ENCODE data around the gene PSMB9. TPM values are rescaled to one million over a fixed set of nuclear protein-coding genes. Genes with fewer than 3 reads are reported as not detected.
"Not testable (repeated sequence)": the region's sequence is repeated elsewhere in the genome, so short reads cannot be mapped to it uniquely, and the experiment has no call there.

Gene PSMB9
- polyA plus RNA-seq, 1 donor: 21.7 TPM

DNA sequence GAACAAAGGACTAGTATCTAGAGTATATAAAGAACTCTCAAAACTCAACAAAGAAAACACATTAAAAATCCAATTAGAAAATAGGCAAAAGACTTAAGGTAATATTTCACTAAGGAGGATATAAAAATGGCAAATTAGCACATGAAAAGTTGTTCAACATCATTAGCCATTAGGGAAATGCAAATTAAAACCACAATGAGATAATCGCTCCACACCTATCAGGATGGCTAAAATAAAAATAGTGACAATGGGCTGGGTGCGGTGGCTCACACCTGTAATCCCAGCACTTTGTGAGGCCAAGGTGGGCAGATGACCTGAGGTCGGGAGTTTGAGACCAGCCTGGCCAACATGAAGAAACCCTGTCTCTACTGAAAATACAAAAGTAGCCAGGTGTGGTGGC is 27.0 kb downstream of the PSMB9 start:
- H3K4me3 ChIP-seq (ENCODE audit: low read length); H3K4me1 ChIP-seq (ENCODE audit: control insufficient read depth, insufficient read depth, low read length); DNase-seq; H3K36me3 ChIP-seq (ENCODE audit: control insufficient read depth, insufficient read depth, low read length); H3K27ac ChIP-seq (ENCODE audit: low read length); H3K9me3 ChIP-seq (ENCODE audit: control insufficient read depth, low read depth, low read length): not testable (repeated sequence)
- H3K27me3 ChIP-seq (ENCODE audit: control insufficient read depth, insufficient read depth, low read length): peaks cover 43% of the 10 kb centered on the region
- no CpG with 5 or more reads among the region's 3 CpGs for WGBS (ENCODE audit: insufficient coverage, low lambda C conversion rate)

DNA sequence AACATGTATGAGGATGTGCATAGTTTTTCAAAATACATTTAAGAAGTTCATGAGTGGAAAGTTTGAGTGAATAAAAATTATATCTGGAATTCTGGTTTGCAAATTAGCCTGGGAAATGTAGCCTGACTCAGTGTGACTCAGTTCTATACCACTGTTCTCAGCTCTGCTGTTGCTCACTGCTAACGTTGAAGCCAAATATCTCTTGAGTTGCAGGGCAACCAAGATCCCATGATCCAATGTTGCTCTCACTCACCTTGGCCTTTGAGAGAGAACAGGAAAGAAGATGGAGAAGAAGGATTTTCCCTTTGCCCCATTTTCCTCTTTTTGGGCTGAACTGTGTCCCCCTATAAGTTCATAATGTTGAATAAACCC is 28.9 kb downstream of the PSMB9 start:
- WGBS (ENCODE audit: insufficient coverage, low lambda C conversion rate): no CpG with 5 or more reads among the region's 1 CpG

DNA sequence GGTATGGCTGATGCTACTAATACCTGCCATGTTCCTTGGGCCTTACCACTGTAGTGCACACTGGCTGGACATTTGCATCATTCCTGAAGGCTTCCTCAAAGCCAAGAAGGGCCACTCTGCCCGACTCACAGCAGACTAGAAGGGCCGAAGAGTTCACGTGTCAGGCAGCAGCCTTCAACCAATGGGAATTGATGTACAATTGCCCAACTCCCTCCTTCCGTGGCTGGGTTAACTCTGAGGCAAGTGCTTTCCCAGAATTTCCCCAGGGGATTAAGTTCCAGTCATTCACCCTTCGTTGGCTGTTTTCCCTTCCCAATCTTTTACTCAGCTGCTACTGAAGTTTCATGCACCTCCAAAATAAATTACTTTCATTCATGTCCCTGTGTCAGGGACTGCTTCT is 29.8 kb downstream of the PSMB9 start:
- no peak for DNase-seq
- Histone ChIP-seq H3K27ac (ENCODE audit: low read length) (no peak overlapping the region), H3K4me3 (ENCODE audit: low read length) (no peak overlapping the region), H3K27me3 (ENCODE audit: control insufficient read depth, insufficient read depth, low read length) (peaks cover 41% of the 10 kb centered on the region), H3K4me1 (ENCODE audit: control insufficient read depth, insufficient read depth, low read length) (no peaks in the 10 kb centered on the region), H3K36me3 (ENCODE audit: control insufficient read depth, insufficient read depth, low read length) (no peaks in the 10 kb centered on the region), H3K9me3 (ENCODE audit: control insufficient read depth, low read depth, low read length) (peaks cover 3% of the 10 kb centered on the region)
- no CpG with 5 or more reads among the region's 5 CpGs for WGBS (ENCODE audit: insufficient coverage, low lambda C conversion rate)

More for the DNA sequence above, 28.9 kb downstream of the PSMB9 start:
- H3K27ac ChIP-seq (ENCODE audit: low read length): no peak overlapping the region
- no peaks in the 10 kb centered on the region for H3K4me1 ChIP-seq (ENCODE audit: control insufficient read depth, insufficient read depth, low read length)
- H3K36me3 ChIP-seq (ENCODE audit: control insufficient read depth, insufficient read depth, low read length): no peaks in the 10 kb centered on the region
- H3K9me3 ChIP-seq (ENCODE audit: control insufficient read depth, low read depth, low read length): peaks cover 3% of the 10 kb centered on the region
- DNase-seq: no peak
- no peak overlapping the region for H3K4me3 ChIP-seq (ENCODE audit: low read length)
- peaks cover 41% of the 10 kb centered on the region for H3K27me3 ChIP-seq (ENCODE audit: control insufficient read depth, insufficient read depth, low read length)

DNA sequence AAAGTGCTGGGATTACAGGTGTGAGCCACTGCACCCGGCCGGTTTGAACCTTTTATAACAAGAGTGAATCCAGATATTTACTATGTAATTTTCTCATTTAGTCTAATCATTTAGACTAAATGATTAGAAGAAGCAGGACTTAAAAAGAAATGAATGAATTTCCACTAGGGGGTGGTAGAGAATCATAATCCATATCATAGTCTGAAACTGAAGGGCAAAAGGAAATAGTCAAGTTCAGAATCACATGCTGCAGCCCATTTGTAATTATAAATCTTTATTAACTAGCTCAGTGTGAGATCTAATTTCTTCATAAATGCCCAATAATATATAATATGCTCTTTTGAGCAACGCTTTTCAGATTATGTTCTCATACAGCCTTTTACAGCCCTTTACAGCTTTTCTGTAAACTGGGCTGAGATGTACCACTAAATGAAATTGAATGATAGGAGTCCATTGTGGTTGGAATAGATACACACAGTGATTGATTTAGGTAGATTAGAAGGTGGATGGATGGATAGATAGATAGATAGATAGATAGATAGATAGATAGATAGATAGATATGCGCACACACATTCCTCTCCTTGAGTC is 31.8 kb downstream of the PSMB9 start:
- Histone ChIP-seq H3K9me3 (ENCODE audit: control insufficient read depth, low read depth, low read length) (no peaks in the 10 kb centered on the region), H3K4me3 (ENCODE audit: low read length) (no peak overlapping the region), H3K27me3 (ENCODE audit: control insufficient read depth, insufficient read depth, low read length) (peaks cover 27% of the 10 kb centered on the region), H3K27ac (ENCODE audit: low read length) (no peak overlapping the region), H3K36me3 (ENCODE audit: control insufficient read depth, insufficient read depth, low read length) (no peaks in the 10 kb centered on the region), H3K4me1 (ENCODE audit: control insufficient read depth, insufficient read depth, low read length) (no peaks in the 10 kb centered on the region)
- 57% methylated on average over 1 of the region's 4 CpGs for WGBS (ENCODE audit: insufficient coverage, low lambda C conversion rate)
- DNase-seq: peak; percentile 47 to 59

DNA sequence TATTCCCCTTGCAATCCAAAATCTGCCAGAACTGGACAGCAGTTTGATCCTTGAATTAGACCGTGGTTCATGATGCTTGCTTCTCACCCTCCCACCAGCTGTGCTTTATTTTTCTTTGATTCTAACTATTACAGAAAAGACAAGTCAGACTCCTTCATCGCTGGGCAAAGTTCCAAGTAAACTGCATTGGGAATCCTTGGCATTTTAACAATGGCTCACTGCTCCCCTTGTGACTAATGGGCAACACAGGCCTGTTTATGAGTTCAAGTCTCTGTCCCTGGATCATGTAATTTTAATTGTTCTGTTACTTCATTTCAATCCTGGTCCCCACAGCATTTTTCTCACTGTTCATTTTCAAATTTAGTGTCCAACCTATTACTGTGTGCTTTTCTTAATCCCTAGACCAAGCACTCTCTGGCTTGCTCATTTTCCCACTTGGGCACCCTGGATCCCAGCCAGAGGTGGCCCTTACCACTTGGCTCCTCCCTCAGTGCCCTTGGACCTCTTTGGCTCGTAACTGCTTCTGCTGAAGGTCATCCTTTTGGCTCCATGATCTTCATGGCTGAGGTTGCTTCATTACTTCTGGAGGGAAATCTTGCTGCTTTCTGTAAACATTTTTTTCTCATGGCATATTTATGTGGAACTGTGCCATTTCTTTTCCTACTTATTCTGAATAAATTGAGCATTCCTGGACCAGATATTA is 32.8 kb downstream of the PSMB9 start:
- no peak for DNase-seq
- no peaks in the 10 kb centered on the region for H3K9me3 ChIP-seq (ENCODE audit: control insufficient read depth, low read depth, low read length)
- peaks cover 17% of the 10 kb centered on the region for H3K27me3 ChIP-seq (ENCODE audit: control insufficient read depth, insufficient read depth, low read length)
- no peak overlapping the region for H3K27ac ChIP-seq (ENCODE audit: low read length)
- H3K36me3 ChIP-seq (ENCODE audit: control insufficient read depth, insufficient read depth, low read length): no peaks in the 10 kb centered on the region
- no peaks in the 10 kb centered on the region for H3K4me1 ChIP-seq (ENCODE audit: control insufficient read depth, insufficient read depth, low read length)
- WGBS (ENCODE audit: insufficient coverage, low lambda C conversion rate): 50% methylated on average over 1 of the region's 3 CpGs
- no peak overlapping the region for H3K4me3 ChIP-seq (ENCODE audit: low read length)

DNA sequence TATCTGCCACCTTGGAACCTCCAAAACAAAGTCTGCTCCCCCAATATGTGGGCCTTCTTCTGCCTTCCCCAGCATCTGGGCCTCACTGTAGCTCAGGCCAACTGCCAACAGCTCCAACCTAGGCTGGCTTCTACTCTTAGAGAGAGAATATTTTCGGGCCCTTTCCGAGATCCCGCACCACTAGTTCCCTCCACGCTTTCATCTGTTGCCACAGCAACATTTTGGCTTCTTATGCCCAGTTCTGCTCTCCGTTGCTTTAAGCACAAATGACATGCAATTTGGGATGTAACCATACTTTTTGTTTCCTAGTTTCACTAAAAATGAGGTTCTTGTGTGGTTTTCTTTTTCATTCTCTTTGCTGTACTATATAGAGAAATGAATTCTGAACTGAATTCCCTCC is 33.6 kb downstream of the PSMB9 start:
- H3K4me1 ChIP-seq (ENCODE audit: control insufficient read depth, insufficient read depth, low read length): no peaks in the 10 kb centered on the region
- H3K9me3 ChIP-seq (ENCODE audit: control insufficient read depth, low read depth, low read length): no peaks in the 10 kb centered on the region
- no peak overlapping the region for H3K27ac ChIP-seq (ENCODE audit: low read length)
- DNase-seq: no peak
- H3K27me3 ChIP-seq (ENCODE audit: control insufficient read depth, insufficient read depth, low read length): peaks cover 15% of the 10 kb centered on the region
- WGBS (ENCODE audit: insufficient coverage, low lambda C conversion rate): no CpG with 5 or more reads among the region's 5 CpGs
- H3K4me3 ChIP-seq (ENCODE audit: low read length): no peak overlapping the region
- H3K36me3 ChIP-seq (ENCODE audit: control insufficient read depth, insufficient read depth, low read length): no peaks in the 10 kb centered on the region

DNA sequence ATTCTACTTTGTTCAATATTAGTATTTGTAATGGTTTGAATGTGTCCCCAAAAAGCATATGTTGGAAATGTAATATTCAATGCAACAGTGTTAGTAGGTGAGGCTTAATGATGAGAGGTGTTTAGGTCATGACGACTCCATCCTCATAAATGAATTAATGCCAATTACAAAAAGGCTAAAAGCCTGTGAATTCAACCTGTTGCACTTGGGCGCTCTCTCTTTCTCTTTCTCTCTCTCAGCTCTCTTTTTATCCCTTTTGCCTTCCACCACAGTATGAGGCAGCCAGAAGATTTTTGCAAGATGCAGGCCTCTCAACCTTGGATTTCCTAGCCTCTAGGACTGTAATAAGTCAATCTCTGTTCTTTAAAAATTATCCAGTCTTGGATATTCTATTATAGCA is 34.6 kb downstream of the PSMB9 start:
- Histone ChIP-seq H3K9me3 (ENCODE audit: control insufficient read depth, low read depth, low read length) (no peaks in the 10 kb centered on the region), H3K4me1 (ENCODE audit: control insufficient read depth, insufficient read depth, low read length) (no peaks in the 10 kb centered on the region), H3K27me3 (ENCODE audit: control insufficient read depth, insufficient read depth, low read length) (peaks cover 9% of the 10 kb centered on the region), H3K27ac (ENCODE audit: low read length) (no peak overlapping the region), H3K36me3 (ENCODE audit: control insufficient read depth, insufficient read depth, low read length) (no peaks in the 10 kb centered on the region), H3K4me3 (ENCODE audit: low read length) (no peak overlapping the region)
- WGBS (ENCODE audit: insufficient coverage, low lambda C conversion rate): no CpG with 5 or more reads among the region's 2 CpGs
- DNase-seq: no peak

DNA sequence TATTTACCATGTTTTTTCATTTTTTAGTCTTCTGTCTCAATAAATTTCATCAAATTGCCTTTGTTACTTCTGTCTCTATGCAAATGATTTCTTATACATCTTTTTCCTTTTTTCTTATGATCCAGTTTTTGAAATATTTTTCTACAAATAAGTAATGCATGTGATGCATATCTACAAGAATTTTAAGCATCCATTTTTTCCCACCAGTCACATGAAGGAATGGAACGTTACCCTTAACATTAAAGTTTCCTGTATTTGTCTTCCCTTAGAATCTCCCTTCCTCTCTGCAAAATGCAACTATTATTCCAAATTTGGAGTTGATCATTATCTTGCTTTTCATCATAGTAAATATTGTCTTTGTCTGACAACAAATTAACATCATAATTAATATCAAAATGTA is 35.5 kb downstream of the PSMB9 start:
- no peak overlapping the region for H3K27ac ChIP-seq (ENCODE audit: low read length)
- no peaks in the 10 kb centered on the region for H3K4me1 ChIP-seq (ENCODE audit: control insufficient read depth, insufficient read depth, low read length)
- no peak overlapping the region for H3K4me3 ChIP-seq (ENCODE audit: low read length)
- H3K9me3 ChIP-seq (ENCODE audit: control insufficient read depth, low read depth, low read length): no peaks in the 10 kb centered on the region
- no peaks in the 10 kb centered on the region for H3K27me3 ChIP-seq (ENCODE audit: control insufficient read depth, insufficient read depth, low read length)
- DNase-seq: no peak
- no peaks in the 10 kb centered on the region for H3K36me3 ChIP-seq (ENCODE audit: control insufficient read depth, insufficient read depth, low read length)
- 70% methylated on average over 1 of the region's 1 CpG for WGBS (ENCODE audit: insufficient coverage, low lambda C conversion rate)

DNA sequence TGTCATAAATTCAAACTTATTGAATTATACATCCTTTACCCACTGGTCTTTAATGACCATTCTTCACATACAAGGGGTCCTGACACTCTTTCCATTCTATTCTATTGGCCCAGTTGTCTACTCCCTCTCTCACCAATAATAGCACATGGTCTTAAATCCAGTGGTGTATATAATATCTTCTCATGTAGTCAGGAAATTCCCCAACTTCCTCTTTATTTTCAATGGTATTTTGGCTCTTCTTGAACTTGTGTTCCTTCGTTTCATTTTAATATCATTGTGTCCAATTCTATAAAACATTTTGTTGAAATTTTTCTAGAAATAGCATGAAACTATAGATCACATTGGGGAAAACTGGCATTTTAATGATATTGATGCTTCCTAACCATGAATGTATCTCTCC is 36.8 kb downstream of the PSMB9 start:
- peaks cover 8% of the 10 kb centered on the region for H3K4me1 ChIP-seq (ENCODE audit: control insufficient read depth, insufficient read depth, low read length)
- no peaks in the 10 kb centered on the region for H3K36me3 ChIP-seq (ENCODE audit: control insufficient read depth, insufficient read depth, low read length)
- no peak for DNase-seq
- no peak overlapping the region for H3K4me3 ChIP-seq (ENCODE audit: low read length)
- WGBS (ENCODE audit: insufficient coverage, low lambda C conversion rate): 56% methylated on average over 1 of the region's 1 CpG
- H3K27ac ChIP-seq (ENCODE audit: low read length): no peak overlapping the region
- H3K9me3 ChIP-seq (ENCODE audit: control insufficient read depth, low read depth, low read length): no peaks in the 10 kb centered on the region
- H3K27me3 ChIP-seq (ENCODE audit: control insufficient read depth, insufficient read depth, low read length): no peaks in the 10 kb centered on the region

DNA sequence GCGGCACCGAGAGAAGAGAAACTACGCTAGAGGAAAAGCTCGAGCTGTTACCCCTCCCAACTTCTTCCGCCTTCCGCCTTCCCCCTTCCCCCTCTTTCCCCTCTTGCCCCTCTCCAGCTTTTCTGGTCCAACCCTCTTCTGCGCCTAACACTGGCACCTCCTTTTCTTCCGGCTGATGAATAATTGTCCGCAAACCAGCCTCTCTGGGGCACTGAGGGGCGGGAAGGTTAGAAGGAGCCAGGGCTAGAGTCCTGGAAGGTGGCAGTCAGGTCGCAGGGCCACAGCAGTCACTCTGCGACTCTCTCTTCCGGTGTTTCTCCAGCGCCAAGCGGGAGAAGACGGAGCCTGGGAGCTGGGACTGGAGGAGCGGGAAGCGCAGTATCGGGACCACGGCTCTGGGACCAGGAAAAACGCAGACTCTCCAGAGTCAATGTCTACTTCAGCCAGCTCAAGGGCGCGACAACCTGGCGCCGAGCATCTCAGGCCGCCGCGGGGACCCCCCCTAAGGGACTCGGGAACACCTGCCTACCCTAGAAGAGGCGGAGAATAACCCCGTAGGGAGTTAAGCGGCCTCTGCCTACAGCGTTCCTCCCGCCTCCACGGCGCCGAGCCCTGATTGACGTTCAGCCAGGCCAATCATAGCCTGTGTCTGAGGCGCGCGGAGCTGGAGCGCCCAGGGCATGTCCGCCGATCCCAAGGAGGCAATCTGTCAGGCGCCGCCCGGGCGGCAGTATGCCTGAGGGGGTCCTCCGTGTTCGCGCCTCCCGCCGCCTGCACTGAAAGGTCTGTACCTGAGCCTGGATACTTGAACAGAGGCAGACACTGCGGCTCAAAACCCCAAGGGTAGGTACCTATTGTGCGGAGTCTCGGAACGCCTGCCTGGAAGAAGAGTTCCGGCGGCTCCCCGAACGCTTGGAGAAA is 40.4 kb downstream of the PSMB9 start:
- Histone ChIP-seq H3K4me1 (ENCODE audit: control insufficient read depth, insufficient read depth, low read length) (peaks cover 8% of the 10 kb centered on the region), H3K4me3 (ENCODE audit: low read length) (peak overlapping the region; percentile 87), H3K27me3 (ENCODE audit: control insufficient read depth, insufficient read depth, low read length) (no peaks in the 10 kb centered on the region), H3K27ac (ENCODE audit: low read length) (peak overlapping the region; percentile 90), H3K9me3 (ENCODE audit: control insufficient read depth, low read depth, low read length) (no peaks in the 10 kb centered on the region), H3K36me3 (ENCODE audit: control insufficient read depth, insufficient read depth, low read length) (no peaks in the 10 kb centered on the region)
- DNase-seq: peak; percentile 93 to 99
- WGBS (ENCODE audit: insufficient coverage, low lambda C conversion rate): no CpG with 5 or more reads among the region's 61 CpGs
